NCI-H2081 treated with DMSO at 0.1 percent for 48 hours (cell line): Measurements from ENCODE around the gene CHCHD5.

Experiments
- DNase-seq: peaks from one replicate; lab custom pipeline; 2025; lab: John Stamatoyannopoulos, UW

Gene CHCHD5

GRCh38 chr2:112625474-112626114 is 41.2 kb downstream of the CHCHD5 start:
- DNase-seq = no peak

DNA sequence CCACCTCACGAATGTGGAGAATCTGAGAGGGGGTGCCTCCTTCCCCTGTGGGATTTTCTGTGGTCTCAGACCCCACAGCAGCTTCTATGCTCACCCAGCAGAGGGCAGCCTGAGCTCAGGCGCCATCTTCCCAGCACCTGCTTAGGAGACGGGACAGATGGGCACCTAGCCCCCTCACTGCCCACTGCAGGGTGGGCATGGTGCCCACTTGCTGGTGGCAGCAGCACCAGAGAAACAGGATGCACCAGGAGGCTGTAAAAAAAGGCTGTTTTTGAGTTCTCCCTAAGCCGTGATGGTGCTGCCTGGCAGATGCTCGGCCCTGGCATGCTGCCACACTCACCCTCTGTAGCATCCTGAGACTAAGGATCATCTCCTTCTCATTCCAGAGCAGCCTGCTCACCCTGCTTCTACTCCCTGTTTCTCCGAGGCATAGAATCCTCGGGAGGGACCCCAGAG is 42.2 kb downstream of the CHCHD5 start:
- DNase-seq = no peak

- no peak for DNase-seq
These were observed 42.9 kb downstream of the CHCHD5 start for GRCh38 chr2:112627060-112628040.

- DNase-seq = no peak
These were observed 44.8 kb downstream of the CHCHD5 start for GRCh38 chr2:112629224-112629623.

DNA sequence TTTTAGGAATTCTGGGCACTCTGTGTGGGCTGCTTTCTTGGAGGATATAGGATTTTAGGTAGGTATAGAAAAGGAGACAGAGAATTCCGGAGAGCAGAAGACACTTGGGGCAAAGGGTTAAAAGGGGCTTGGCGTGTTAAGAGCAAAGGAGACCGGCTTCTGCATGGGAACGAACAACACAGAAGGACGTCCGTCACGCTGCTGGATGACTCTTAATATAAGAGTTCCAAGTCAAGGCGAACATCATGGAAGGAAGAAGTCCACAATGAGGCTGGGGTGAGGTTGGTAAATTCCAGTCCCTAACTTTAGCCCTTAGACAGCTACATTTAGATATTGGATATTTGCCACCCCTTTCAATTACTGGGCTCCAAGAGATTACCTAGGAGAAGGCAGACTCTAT is 45.4 kb downstream of the CHCHD5 start:
- no peak for DNase-seq

DNA sequence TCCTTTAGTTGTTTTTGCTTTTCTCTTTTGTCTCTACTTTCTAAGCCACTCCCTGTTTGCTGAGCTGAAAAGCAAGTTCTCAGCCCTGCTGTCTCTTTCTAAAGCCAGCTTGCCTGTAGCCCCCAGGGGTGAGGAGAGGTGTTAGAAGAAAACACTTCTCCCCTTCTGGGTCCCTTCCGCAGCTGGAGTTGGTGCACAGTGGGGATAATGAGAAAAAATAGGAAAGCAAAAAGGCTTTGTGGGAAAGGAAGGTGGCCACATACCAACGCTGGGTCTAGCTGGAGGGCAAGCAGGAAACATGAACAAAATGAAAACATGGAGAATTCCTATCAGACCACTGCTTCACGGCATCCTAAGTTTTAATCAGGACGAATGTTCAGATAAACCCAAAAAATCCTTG is 45.9 kb downstream of the CHCHD5 start:
- DNase-seq = no peak

- no peak for DNase-seq
These were observed 49.3 kb downstream of the CHCHD5 start for GRCh38 chr2:112633708-112634107.

DNA sequence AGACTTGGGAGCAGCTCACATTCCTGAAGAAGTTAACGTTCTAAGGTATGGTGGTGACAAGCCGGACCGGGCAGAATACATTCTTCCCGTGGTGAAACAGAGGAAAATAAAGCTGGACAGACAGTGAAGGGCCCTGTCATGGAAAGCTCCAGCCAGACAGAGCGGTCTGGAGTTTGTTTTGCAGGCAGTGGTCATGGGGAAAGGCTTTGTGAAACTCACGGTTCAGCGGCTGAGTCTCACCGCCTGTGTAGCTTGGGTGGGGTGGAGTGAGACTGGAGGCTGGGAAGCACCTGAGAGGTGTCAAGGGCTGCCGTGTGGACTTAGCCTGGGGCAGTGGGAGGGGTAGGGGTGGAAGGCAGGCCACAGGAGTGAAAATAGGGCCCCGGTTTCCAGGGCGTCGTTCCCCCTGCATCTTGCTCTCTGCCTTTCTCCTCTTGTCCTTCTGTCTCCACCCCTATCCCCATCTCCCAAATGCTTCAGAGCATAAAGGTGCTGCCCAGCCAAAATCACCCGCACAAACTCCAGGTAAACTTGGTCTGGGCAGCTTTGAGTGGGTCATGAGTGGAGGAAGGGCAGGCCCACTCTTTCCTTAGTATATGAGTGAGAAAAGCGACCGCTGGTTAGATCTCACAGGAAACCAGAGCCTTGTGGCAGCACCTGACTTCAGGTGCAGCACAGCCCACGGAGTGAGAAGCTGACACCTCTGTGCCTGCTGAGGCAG is 49.9 kb downstream of the CHCHD5 start:
- DNase-seq = no peak

DNA sequence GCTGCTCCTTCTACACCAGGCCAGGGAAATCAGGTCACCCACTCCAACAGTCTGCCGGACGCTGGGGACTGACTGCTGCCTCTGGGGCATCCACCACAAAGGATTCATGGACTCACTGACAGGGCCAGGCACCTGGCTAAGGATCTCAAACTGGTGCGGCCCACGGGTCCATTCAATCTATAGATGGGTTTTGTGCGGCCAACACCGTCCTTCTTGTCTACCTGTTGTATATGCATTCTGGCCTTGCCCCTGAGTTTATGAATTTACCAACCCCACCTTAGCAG is 50.4 kb downstream of the CHCHD5 start:
- DNase-seq = no peak

- no peak for DNase-seq
These were observed 52.3 kb downstream of the CHCHD5 start for GRCh38 chr2:112636605-112637288.

DNA sequence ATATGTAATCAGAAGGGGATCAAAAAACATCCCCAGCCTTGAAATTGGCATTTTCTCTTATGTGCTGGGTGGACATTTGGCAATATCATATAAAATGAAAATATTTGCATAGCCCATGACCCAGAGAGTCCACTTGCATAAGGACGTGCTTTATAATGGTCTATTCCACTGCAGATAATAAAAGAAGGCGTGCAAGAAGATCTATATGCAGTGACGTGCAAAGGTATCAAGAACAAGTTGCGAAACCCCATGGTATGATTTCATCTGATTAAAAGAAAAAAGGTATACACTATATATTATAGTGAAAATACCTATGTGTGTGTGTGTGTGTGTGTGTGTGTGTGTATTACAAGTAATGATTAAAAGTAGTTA is 52.9 kb downstream of the CHCHD5 start:
- no peak for DNase-seq
